SK-N-SH treated with all-trans-retinoic acid at 6 μM for 48 hours (cell line): ENCODE measurements around the gene EIF2D.

Source experiments
- ATAC-seq: fragments of 200-7000 bp; cut with Tn5 transposase; 3 replicates; pipeline ENCODE4 v1.9.1; 2020; ENCODE audit warnings: mild to moderate bottlenecking, moderate library complexity
- ARNTL ChIP-seq: fragments of 450-650 bp; formaldehyde crosslinking; IDR thresholded peaks from 2 replicates; pipeline ENCODE4 v1.5.0; 2020; ENCODE audit warnings: low read depth, mild to moderate bottlenecking, moderate library complexity, borderline replicate concordance
- CSDC2 ChIP-seq: fragments of 250-450 bp; sonication (Bioruptor Pico); IDR thresholded peaks from 2 replicates; pipeline ENCODE4 v1.5.0; 2020; ENCODE audit warnings: mild to moderate bottlenecking, moderate library complexity
- ESRRG ChIP-seq: fragments of 250-450 bp; sonication (Bioruptor Pico); IDR thresholded peaks from 2 replicates; pipeline ENCODE4 v1.6.1; 2021; ENCODE audit warnings: mild to moderate bottlenecking
- ISL1 ChIP-seq: fragments of 250-450 bp; sonication (Bioruptor Pico); IDR thresholded peaks from 2 replicates; pipeline ENCODE4 v2.1.2; 2022; ENCODE audit warnings: mild to moderate bottlenecking, moderate library complexity
- PPARA ChIP-seq: fragments of 250-450 bp; sonication (Bioruptor Pico); IDR thresholded peaks from 2 replicates; pipeline ENCODE4 v1.5.0; 2020; ENCODE audit warnings: mild to moderate bottlenecking, borderline replicate concordance
- RARB ChIP-seq: fragments of 250-450 bp; sonication (Bioruptor Pico); IDR thresholded peaks from 2 replicates; pipeline ENCODE4 v1.8.0; 2021; ENCODE audit warnings: mild to moderate bottlenecking, moderate library complexity
- TCF4 ChIP-seq: fragments of 250-450 bp; sonication (Bioruptor Pico); IDR thresholded peaks from 2 replicates; pipeline ENCODE4 v1.8.0; 2021; ENCODE audit warnings: mild to moderate bottlenecking, moderate library complexity, borderline replicate concordance
- ZC3H10 ChIP-seq: fragments of 250-450 bp; sonication (Bioruptor Pico); IDR thresholded peaks from 2 replicates; pipeline ENCODE4 v1.5.1; 2021; ENCODE audit warnings: mild to moderate bottlenecking, moderate library complexity
- ZFP30 ChIP-seq: fragments of 450-650 bp; formaldehyde crosslinking; IDR thresholded peaks from 2 replicates; pipeline ENCODE4 v1.5.0; 2022; ENCODE audit warnings: mild to moderate bottlenecking, moderate library complexity
- ZNF565 ChIP-seq: fragments of 450-650 bp; formaldehyde crosslinking; conservative IDR thresholded peaks from 2 replicates; pipeline ENCODE4 v1.5.0; 2020; ENCODE audit warnings: low read depth, mild to moderate bottlenecking, moderate library complexity
- ZNF8 ChIP-seq: fragments of 450-650 bp; formaldehyde crosslinking; IDR thresholded peaks from 2 replicates; pipeline ENCODE4 v1.5.0; 2020; ENCODE audit warnings: mild to moderate bottlenecking, moderate library complexity
- TF ChIP-seq, protein P1 (sequence below): fragments of 250-450 bp; sonication (Bioruptor Pico); IDR thresholded peaks from 2 replicates; pipeline ENCODE4 v1.5.0; 2020; ENCODE audit warnings: mild to moderate bottlenecking, moderate library complexity
- TF ChIP-seq, protein P2 (sequence below): fragments of 250-450 bp; sonication (Bioruptor Pico); IDR thresholded peaks from 2 replicates; pipeline ENCODE4 v1.5.1; 2020; ENCODE audit warnings: low read depth, mild to moderate bottlenecking, moderate library complexity
- TF ChIP-seq, protein P3 (sequence below): fragments of 250-450 bp; sonication (Bioruptor Pico); IDR thresholded peaks from 2 replicates; pipeline ENCODE4 v1.8.0; 2021; ENCODE audit warnings: low read depth, mild to moderate bottlenecking, moderate library complexity, borderline replicate concordance
- TF ChIP-seq, protein P4 (sequence below): fragments of 250-450 bp; sonication (Bioruptor Pico); IDR thresholded peaks from 2 replicates; pipeline ENCODE4 v1.8.0; 2020; ENCODE audit warnings: mild to moderate bottlenecking, moderate library complexity, borderline replicate concordance
- TF ChIP-seq, protein P5 (sequence below): fragments of 250-450 bp; sonication (Bioruptor Pico); IDR thresholded peaks from 2 replicates; pipeline ENCODE4 v1.5.1; 2021; ENCODE audit warnings: mild to moderate bottlenecking, moderate library complexity

EIF2D gene

DNA sequence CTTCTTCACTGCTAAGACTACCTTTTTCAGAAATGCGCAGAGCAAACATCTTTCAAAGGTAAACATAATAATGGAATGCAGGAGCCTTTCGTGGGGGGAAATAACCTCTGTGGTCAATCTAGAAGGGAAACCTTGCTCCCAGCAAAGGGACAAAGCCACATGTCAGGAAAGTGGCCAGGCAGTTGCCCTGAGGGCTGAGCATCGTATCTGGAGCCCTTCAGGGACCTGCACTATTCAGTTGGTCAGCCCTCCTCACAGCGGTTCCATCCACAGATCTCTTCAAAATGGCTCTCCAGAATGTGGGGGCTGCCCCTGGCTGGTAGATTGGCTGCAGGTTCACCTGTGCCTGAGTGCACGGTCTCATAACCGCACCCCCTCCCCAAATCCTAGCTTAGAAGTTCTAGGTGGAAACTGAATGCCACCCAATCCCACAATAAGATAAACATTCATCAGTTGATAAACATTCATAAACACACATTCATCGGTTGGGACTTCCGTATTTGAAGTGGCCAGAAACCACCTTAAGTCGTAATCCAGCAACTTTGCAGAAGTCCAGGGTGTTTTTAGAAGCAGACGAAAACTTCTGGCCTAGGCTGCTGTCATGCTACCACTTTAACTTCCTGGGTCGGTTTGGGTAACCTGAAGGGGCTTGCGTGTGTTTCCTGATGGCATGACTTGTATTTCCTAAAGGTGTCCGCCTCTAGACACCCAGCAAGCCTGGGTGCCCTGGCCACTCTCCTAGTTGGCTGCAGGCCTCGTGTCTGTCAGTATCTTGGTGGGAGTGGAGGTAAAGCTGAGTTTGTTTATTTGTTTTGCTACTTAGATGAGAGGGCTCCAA, 54.4 kb downstream of the EIF2D start:
- peak; percentile 39 for ATAC-seq
- no peak for TF ChIP-seq PPARA (CRISPR knock-in tag)
- no peak for TF ChIP-seq TCF4 (CRISPR knock-in tag)
- no peak for TF ChIP-seq CSDC2
- TF ChIP-seq, protein P1, sequence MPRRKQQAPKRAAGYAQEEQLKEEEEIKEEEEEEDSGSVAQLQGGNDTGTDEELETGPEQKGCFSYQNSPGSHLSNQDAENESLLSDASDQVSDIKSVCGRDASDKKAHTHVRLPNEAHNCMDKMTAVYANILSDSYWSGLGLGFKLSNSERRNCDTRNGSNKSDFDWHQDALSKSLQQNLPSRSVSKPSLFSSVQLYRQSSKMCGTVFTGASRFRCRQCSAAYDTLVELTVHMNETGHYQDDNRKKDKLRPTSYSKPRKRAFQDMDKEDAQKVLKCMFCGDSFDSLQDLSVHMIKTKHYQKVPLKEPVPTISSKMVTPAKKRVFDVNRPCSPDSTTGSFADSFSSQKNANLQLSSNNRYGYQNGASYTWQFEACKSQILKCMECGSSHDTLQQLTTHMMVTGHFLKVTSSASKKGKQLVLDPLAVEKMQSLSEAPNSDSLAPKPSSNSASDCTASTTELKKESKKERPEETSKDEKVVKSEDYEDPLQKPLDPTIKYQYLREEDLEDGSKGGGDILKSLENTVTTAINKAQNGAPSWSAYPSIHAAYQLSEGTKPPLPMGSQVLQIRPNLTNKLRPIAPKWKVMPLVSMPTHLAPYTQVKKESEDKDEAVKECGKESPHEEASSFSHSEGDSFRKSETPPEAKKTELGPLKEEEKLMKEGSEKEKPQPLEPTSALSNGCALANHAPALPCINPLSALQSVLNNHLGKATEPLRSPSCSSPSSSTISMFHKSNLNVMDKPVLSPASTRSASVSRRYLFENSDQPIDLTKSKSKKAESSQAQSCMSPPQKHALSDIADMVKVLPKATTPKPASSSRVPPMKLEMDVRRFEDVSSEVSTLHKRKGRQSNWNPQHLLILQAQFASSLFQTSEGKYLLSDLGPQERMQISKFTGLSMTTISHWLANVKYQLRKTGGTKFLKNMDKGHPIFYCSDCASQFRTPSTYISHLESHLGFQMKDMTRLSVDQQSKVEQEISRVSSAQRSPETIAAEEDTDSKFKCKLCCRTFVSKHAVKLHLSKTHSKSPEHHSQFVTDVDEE (CRISPR knock-in tag), result no peak
- TF ChIP-seq, protein P2, sequence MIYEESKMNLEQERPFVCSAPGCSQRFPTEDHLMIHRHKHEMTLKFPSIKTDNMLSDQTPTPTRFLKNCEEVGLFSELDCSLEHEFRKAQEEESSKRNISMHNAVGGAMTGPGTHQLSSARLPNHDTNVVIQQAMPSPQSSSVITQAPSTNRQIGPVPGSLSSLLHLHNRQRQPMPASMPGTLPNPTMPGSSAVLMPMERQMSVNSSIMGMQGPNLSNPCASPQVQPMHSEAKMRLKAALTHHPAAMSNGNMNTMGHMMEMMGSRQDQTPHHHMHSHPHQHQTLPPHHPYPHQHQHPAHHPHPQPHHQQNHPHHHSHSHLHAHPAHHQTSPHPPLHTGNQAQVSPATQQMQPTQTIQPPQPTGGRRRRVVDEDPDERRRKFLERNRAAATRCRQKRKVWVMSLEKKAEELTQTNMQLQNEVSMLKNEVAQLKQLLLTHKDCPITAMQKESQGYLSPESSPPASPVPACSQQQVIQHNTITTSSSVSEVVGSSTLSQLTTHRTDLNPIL (CRISPR knock-in tag), result no peak
- TF ChIP-seq ZFP30, result no peak
- TF ChIP-seq ISL1 (CRISPR knock-in tag), result no peak
- no peak for TF ChIP-seq ESRRG (CRISPR knock-in tag)
- TF ChIP-seq, protein P3, sequence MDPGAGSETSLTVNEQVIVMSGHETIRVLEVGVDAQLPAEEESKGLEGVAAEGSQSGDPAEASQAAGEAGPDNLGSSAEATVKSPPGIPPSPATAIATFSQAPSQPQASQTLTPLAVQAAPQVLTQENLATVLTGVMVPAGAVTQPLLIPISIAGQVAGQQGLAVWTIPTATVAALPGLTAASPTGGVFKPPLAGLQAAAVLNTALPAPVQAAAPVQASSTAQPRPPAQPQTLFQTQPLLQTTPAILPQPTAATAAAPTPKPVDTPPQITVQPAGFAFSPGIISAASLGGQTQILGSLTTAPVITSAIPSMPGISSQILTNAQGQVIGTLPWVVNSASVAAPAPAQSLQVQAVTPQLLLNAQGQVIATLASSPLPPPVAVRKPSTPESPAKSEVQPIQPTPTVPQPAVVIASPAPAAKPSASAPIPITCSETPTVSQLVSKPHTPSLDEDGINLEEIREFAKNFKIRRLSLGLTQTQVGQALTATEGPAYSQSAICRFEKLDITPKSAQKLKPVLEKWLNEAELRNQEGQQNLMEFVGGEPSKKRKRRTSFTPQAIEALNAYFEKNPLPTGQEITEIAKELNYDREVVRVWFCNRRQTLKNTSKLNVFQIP (CRISPR knock-in tag), result no peak
- TF ChIP-seq, protein P4, sequence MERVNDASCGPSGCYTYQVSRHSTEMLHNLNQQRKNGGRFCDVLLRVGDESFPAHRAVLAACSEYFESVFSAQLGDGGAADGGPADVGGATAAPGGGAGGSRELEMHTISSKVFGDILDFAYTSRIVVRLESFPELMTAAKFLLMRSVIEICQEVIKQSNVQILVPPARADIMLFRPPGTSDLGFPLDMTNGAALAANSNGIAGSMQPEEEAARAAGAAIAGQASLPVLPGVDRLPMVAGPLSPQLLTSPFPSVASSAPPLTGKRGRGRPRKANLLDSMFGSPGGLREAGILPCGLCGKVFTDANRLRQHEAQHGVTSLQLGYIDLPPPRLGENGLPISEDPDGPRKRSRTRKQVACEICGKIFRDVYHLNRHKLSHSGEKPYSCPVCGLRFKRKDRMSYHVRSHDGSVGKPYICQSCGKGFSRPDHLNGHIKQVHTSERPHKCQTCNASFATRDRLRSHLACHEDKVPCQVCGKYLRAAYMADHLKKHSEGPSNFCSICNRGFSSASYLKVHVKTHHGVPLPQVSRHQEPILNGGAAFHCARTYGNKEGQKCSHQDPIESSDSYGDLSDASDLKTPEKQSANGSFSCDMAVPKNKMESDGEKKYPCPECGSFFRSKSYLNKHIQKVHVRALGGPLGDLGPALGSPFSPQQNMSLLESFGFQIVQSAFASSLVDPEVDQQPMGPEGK (CRISPR knock-in tag), result no peak
- TF ChIP-seq ZNF565, result no peak
- TF ChIP-seq ZC3H10 (CRISPR knock-in tag), result no peak

DNA sequence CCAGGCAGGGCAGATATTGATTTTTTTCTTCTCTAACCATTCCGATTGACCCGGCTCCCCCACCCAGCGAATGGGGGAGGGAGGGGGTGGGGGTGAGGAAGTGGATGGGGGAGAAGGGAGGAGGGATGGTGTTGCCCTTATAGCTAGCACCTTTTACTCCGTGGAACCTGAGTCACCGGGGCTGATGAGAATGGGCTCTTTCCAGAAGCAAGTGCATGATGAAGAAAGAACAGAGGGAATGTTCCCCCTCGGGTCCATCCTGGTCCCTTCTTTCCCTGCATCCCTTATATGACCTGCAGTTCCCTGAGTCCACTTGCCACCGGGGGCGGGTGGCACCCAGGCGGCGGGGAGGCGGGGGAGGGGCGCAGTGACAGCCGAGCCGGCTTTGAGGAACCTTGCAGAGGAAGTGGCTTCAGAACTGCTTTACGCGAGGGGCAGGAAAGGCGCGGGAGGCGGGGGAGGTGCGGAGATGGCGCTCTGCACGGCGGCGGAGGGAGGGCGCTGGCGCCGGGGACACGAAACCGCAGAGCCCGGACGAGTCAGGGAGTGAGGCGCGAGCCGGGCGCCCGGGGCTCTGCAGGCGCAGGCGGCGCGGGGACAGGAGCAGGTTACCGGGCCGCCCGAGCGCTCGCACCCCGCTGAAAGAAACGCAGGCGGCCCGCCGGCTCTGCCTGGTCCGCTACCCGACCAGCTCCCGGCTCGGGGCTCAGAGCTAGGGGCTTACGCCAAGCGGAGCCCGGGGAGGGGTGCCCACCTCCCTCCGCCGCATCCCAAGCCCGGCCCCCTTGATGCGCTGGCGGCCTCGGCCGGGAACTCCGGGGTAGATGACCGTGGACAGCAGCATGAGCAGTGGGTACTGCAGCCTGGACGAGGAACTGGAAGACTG, 55.3 kb downstream of the EIF2D start:
- TF ChIP-seq ZFP30, result no peak
- peak; percentile 93 for ATAC-seq

DNA sequence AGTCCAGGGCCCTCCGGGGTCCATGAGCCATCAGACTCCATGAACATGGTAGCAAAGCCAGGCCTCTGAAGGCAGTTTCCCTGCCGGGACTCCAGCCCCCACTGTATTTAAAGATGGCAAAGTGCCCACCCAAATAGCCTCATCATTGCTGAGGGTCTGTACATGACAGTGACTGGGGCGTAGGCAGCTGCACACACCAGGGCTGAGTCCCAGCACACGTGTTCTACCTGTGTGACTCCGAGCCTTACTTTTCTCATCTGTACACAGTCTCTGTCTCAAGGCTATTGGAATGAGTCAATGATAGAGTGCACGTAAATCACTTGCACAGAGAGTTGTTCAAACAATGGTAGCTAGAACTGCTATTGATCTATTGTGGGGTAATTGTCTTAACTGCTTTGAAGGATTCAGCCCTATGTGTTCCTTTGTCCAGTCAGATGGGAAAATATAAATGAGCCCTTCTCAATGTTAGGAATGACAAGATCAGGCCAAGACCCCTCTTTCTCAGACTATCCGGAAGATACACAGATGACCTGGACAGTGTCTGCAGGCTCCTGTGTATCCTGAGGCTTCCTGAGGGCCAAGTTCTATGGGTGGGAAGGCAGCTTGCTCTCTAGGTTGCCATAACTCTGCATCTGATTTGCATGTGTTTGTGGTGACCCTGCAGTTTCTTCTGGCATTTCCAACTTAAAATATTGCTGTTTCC, 56.1 kb downstream of the EIF2D start:
- ATAC-seq, result peak; percentile 15; the same call in 2 of the 3 replicates
- TF ChIP-seq ZNF8 (no peak), RARB (CRISPR knock-in tag) (no peak), TCF4 (CRISPR knock-in tag) (no peak), ARNTL (CRISPR knock-in tag) (no peak)
- TF ChIP-seq, protein P5, sequence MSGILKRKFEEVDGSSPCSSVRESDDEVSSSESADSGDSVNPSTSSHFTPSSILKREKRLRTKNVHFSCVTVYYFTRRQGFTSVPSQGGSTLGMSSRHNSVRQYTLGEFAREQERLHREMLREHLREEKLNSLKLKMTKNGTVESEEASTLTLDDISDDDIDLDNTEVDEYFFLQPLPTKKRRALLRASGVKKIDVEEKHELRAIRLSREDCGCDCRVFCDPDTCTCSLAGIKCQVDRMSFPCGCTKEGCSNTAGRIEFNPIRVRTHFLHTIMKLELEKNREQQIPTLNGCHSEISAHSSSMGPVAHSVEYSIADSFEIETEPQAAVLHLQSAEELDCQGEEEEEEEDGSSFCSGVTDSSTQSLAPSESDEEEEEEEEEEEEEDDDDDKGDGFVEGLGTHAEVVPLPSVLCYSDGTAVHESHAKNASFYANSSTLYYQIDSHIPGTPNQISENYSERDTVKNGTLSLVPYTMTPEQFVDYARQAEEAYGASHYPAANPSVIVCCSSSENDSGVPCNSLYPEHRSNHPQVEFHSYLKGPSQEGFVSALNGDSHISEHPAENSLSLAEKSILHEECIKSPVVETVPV (CRISPR knock-in tag), result no peak
- TF ChIP-seq, protein P1 (CRISPR knock-in tag), result no peak
